HG02943 (cell line): Measurements from ENCODE around the gene LAD1.

Experiments used
- ATAC-seq: cut with Tn5 transposase; IDR thresholded peaks from one replicate; pipeline ENCODE4 v1.9.1; 2021; ENCODE audit warnings: mild to moderate bottlenecking, low read depth, moderate library complexity; ENCODE audit not compliant: unreplicated experiment

LAD1 gene

GRCh38 chr1:201419746-201420607 is 20.9 kb upstream of the LAD1 start:
- no peak for ATAC-seq

- no peak for ATAC-seq
Observed at GRCh38 chr1:201419256-201419655, 20.1 kb upstream of the LAD1 start.

GRCh38 chr1:201418461-201418860 is 19.3 kb upstream of the LAD1 start:
- ATAC-seq: no peak

GRCh38 chr1:201414051-201414738 is 15.1 kb upstream of the LAD1 start:
- no peak for ATAC-seq

- ATAC-seq: no peak
Observed at GRCh38 chr1:201411292-201411691, 12.2 kb upstream of the LAD1 start.

GRCh38 chr1:201409440-201409839 is 10.3 kb upstream of the LAD1 start:
- ATAC-seq: no peak

- no peak for ATAC-seq
Observed at GRCh38 chr1:201408834-201409200, 9.7 kb upstream of the LAD1 start.

- no peak for ATAC-seq
Observed at GRCh38 chr1:201408176-201408833, 9.2 kb upstream of the LAD1 start.

GRCh38 chr1:201406831-201407406 is 7.8 kb upstream of the LAD1 start:
- ATAC-seq: no peak

- ATAC-seq: no peak
Observed at GRCh38 chr1:201405484-201405831, 6.3 kb upstream of the LAD1 start.

GRCh38 chr1:201404722-201405483 is 5.8 kb upstream of the LAD1 start:
- ATAC-seq: no peak

GRCh38 chr1:201404055-201404454 is 4.9 kb upstream of the LAD1 start:
- no peak for ATAC-seq

- no peak for ATAC-seq
Observed at GRCh38 chr1:201403359-201403758, 4.2 kb upstream of the LAD1 start.

- no peak for ATAC-seq
Observed at GRCh38 chr1:201401700-201402099, 2.6 kb upstream of the LAD1 start.

GRCh38 chr1:201400852-201401230 is 1.7 kb upstream of the LAD1 start:
- no peak for ATAC-seq

- no peak for ATAC-seq
Observed at GRCh38 chr1:201400212-201400851, 1.2 kb upstream of the LAD1 start.

GRCh38 chr1:201399352-201400126 is 415 bp upstream of the LAD1 start:
- ATAC-seq: no peak

GRCh38 chr1:201397675-201398074 is 1.4 kb downstream of the LAD1 start:
- no peak for ATAC-seq

- ATAC-seq: no peak
Observed at GRCh38 chr1:201396861-201397464, 2.2 kb downstream of the LAD1 start.
